ENCODE measurements around the gene GORASP1.
A peak's percentile ranks its signal among the peaks of the same experiment; 100 is the strongest.
"Not testable (repeated sequence)": the region's sequence is repeated elsewhere in the genome, so short reads cannot be mapped to it uniquely, and the experiment has no call there.

Gene GORASP1

GRCh38 chr3:39079530-39079929 is 27.9 kb downstream of the GORASP1 start:
- Histone ChIP-seq H3K36me3 (ENCODE audit: control insufficient read depth in 1 of 2, insufficient read depth in 2 of 2, low read length in 2 of 2) (peaks cover 34 to 59% of the 10 kb centered on the region in 2 donors), H3K27me3 (ENCODE audit: low read depth, low read length) (no peaks in the 10 kb centered on the region), H3K27ac (ENCODE audit: low read length) (no peak overlapping the region), H3K9me3 (ENCODE audit: control insufficient read depth in 1 of 2, low read length in 2 of 2) (no peaks in the 10 kb centered on the region), H3K4me3 (ENCODE audit: low read depth in 1 of 2, low read length in 2 of 2) (no peak overlapping the region), H3K4me1 (ENCODE audit: control insufficient read depth in 1 of 2, insufficient read depth in 2 of 2, low read length in 2 of 2) (no peaks in the 10 kb centered on the region)

DNA sequence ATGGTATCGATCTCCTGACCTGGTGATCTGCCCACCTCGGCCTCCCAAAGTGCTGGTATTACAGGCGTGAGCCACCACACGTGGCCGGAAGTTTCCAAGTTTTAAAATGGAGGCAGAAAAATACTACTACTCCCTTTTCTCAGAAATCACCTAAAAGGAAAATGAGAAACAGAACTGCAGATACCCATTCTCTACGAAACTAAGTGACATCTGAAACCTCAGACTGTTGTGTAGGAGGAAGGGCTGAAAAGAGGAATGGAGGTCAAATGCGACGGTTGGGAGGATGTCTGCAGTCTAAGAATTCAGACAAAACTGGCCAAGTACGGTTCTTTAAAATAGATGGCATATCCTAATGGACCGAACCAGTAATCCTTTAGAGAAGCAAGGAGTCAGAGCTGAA is 31.5 kb downstream of the GORASP1 start:
- Histone ChIP-seq H3K4me3 (ENCODE audit: low read depth in 1 of 2, low read length in 2 of 2) (no peak overlapping the region), H3K27ac (ENCODE audit: low read length) (no peak overlapping the region), H3K4me1 (ENCODE audit: control insufficient read depth in 1 of 2, insufficient read depth in 2 of 2, low read length in 2 of 2) (no peaks in the 10 kb centered on the region), H3K27me3 (ENCODE audit: low read depth, low read length) (no peaks in the 10 kb centered on the region), H3K36me3 (ENCODE audit: control insufficient read depth in 1 of 2, insufficient read depth in 2 of 2, low read length in 2 of 2) (peaks cover 55 to 76% of the 10 kb centered on the region in 2 donors), H3K9me3 (ENCODE audit: control insufficient read depth in 1 of 2, low read length in 2 of 2) (no peaks in the 10 kb centered on the region)

GRCh38 chr3:39068556-39068955 is 38.9 kb downstream of the GORASP1 start:
- Histone ChIP-seq H3K4me1 (ENCODE audit: control insufficient read depth in 1 of 2, insufficient read depth in 2 of 2, low read length in 2 of 2) (no peaks in the 10 kb centered on the region), H3K27me3 (ENCODE audit: low read depth, low read length) (no peaks in the 10 kb centered on the region), H3K9me3 (ENCODE audit: control insufficient read depth in 1 of 2, low read length in 2 of 2) (no peaks in the 10 kb centered on the region), H3K4me3 (ENCODE audit: low read depth in 1 of 2, low read length in 2 of 2) (no peak overlapping the region), H3K27ac (ENCODE audit: low read length) (no peak overlapping the region), H3K36me3 (ENCODE audit: control insufficient read depth in 1 of 2, insufficient read depth in 2 of 2, low read length in 2 of 2) (peaks cover 38 to 60% of the 10 kb centered on the region in 2 donors)

DNA sequence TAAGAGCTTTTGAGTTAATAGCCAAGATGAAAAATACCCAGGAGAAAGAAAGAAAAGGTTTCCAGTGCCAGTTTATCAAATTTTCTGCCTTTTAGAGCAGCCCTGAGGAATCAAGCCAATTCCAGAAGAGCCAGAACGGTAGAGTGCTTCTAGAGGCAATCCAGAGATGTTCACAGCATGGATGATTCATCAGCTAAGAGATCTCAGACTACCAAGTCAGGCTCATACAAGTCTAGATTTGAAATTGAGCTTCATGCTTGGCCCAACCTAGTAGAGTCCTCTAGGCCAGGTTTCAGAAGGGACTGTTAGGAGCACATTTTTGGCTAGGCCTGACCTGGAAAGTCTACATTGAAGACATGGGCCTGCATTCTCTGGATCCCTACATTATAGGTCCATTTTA is 40.1 kb downstream of the GORASP1 start:
- no peak overlapping the region for H3K4me3 ChIP-seq (ENCODE audit: low read depth in 1 of 2, low read length in 2 of 2)
- H3K36me3 ChIP-seq (ENCODE audit: control insufficient read depth in 1 of 2, insufficient read depth in 2 of 2, low read length in 2 of 2): peaks cover 28 to 47% of the 10 kb centered on the region in 2 donors
- no peaks in the 10 kb centered on the region for H3K4me1 ChIP-seq (ENCODE audit: control insufficient read depth in 1 of 2, insufficient read depth in 2 of 2, low read length in 2 of 2)
- H3K9me3 ChIP-seq (ENCODE audit: control insufficient read depth in 1 of 2, low read length in 2 of 2): no peaks in the 10 kb centered on the region
- H3K27ac ChIP-seq (ENCODE audit: low read length): no peak overlapping the region
- H3K27me3 ChIP-seq (ENCODE audit: low read depth, low read length): no peaks in the 10 kb centered on the region

GRCh38 chr3:39065197-39065596 is 42.2 kb downstream of the GORASP1 start:
- Histone ChIP-seq H3K36me3 (ENCODE audit: control insufficient read depth in 1 of 2, insufficient read depth in 2 of 2, low read length in 2 of 2) (peaks cover 21 to 34% of the 10 kb centered on the region in 2 donors), H3K27ac (ENCODE audit: low read length) (no peak overlapping the region)

GRCh38 chr3:39064646-39065045 is 42.8 kb downstream of the GORASP1 start:
- H3K4me3 ChIP-seq (ENCODE audit: low read depth in 1 of 2, low read length in 2 of 2): no peak overlapping the region
- H3K36me3 ChIP-seq (ENCODE audit: control insufficient read depth in 1 of 2, insufficient read depth in 2 of 2, low read length in 2 of 2): peaks cover 16 to 28% of the 10 kb centered on the region in 2 donors
- no peaks in the 10 kb centered on the region for H3K4me1 ChIP-seq (ENCODE audit: control insufficient read depth in 1 of 2, insufficient read depth in 2 of 2, low read length in 2 of 2)
- no peak overlapping the region for H3K27ac ChIP-seq (ENCODE audit: low read length)
- H3K27me3 ChIP-seq (ENCODE audit: low read depth, low read length): no peaks in the 10 kb centered on the region
- H3K9me3 ChIP-seq (ENCODE audit: control insufficient read depth in 1 of 2, low read length in 2 of 2): no peaks in the 10 kb centered on the region

More at GRCh38 chr3:39065197-39065596, 42.2 kb downstream of the GORASP1 start:
- Histone ChIP-seq H3K4me1 (ENCODE audit: control insufficient read depth in 1 of 2, insufficient read depth in 2 of 2, low read length in 2 of 2) (no peaks in the 10 kb centered on the region), H3K4me3 (ENCODE audit: low read depth in 1 of 2, low read length in 2 of 2) (no peak overlapping the region), H3K9me3 (ENCODE audit: control insufficient read depth in 1 of 2, low read length in 2 of 2) (no peaks in the 10 kb centered on the region), H3K27me3 (ENCODE audit: low read depth, low read length) (no peaks in the 10 kb centered on the region)

- Histone ChIP-seq H3K9me3 (ENCODE audit: control insufficient read depth in 1 of 2, low read length in 2 of 2) (no peaks in the 10 kb centered on the region), H3K27me3 (ENCODE audit: low read depth, low read length) (no peaks in the 10 kb centered on the region), H3K36me3 (ENCODE audit: control insufficient read depth in 1 of 2, insufficient read depth in 2 of 2, low read length in 2 of 2) (peaks cover 16 to 19% of the 10 kb centered on the region in 2 donors), H3K4me1 (ENCODE audit: control insufficient read depth in 1 of 2, insufficient read depth in 2 of 2, low read length in 2 of 2) (no peaks in the 10 kb centered on the region), H3K27ac (ENCODE audit: low read length) (no peak overlapping the region), H3K4me3 (ENCODE audit: low read depth in 1 of 2, low read length in 2 of 2) (no peak overlapping the region)
Observed at GRCh38 chr3:39063143-39063542, 44.3 kb downstream of the GORASP1 start.

- Histone ChIP-seq H3K36me3 (ENCODE audit: control insufficient read depth in 1 of 2, insufficient read depth in 2 of 2, low read length in 2 of 2) (peaks cover 9 to 13% of the 10 kb centered on the region in 2 donors), H3K27me3 (ENCODE audit: low read depth, low read length) (no peaks in the 10 kb centered on the region), H3K4me1 (ENCODE audit: control insufficient read depth in 1 of 2, insufficient read depth in 2 of 2, low read length in 2 of 2) (no peaks in the 10 kb centered on the region), H3K27ac (ENCODE audit: low read length) (no peak overlapping the region), H3K4me3 (ENCODE audit: low read depth in 1 of 2, low read length in 2 of 2) (no peak overlapping the region), H3K9me3 (ENCODE audit: control insufficient read depth in 1 of 2, low read length in 2 of 2) (no peaks in the 10 kb centered on the region)
Observed at GRCh38 chr3:39062180-39062579, 45.2 kb downstream of the GORASP1 start.

DNA sequence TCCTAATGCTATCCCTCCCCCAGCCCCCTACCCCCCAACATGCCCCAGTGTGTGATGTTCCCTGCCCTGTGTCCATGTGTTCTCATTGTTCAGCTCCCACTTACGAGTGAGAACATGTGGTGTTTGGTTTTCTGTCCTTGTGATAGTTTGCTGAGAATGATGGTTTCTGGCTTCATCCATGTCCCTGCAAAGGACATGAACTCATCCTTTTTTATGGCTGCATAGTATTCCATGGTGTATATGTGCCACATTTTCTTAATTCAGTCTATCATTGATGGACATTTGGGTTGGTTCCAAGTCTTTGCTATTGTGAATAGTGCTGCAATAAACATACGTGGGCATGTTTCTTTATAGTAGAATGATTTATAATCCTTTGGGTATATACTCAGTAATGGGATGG is 46.2 kb downstream of the GORASP1 start:
- not testable (repeated sequence) for H3K4me3 ChIP-seq (ENCODE audit: low read depth in 1 of 2, low read length in 2 of 2); H3K4me1 ChIP-seq (ENCODE audit: control insufficient read depth in 1 of 2, insufficient read depth in 2 of 2, low read length in 2 of 2); H3K9me3 ChIP-seq (ENCODE audit: control insufficient read depth in 1 of 2, low read length in 2 of 2); H3K36me3 ChIP-seq (ENCODE audit: control insufficient read depth in 1 of 2, insufficient read depth in 2 of 2, low read length in 2 of 2); H3K27me3 ChIP-seq (ENCODE audit: low read depth, low read length); H3K27ac ChIP-seq (ENCODE audit: low read length)

DNA sequence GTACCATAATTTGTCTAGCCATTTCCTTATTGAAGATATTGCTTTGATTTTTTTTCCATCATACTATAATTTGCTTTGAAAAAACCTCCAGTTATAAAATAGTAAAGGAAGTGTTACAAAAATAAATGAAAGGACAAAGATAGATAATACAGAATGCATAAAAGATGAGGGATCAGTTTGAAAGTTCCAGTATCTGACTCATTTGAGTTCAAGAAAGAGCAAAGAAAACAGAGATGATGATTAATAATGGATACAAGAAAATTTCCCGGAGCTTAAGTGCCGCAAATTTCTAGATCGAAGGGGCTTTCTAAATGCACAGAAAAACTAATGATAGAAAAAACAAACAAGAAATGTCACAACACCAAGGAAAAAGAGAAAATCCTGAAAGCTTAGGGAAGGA is 51.3 kb downstream of the GORASP1 start:
- H3K36me3 ChIP-seq (ENCODE audit: control insufficient read depth in 1 of 2, insufficient read depth in 2 of 2, low read length in 2 of 2): no peaks in the 10 kb centered on the region
- peaks cover 5 to 27% of the 10 kb centered on the region in 2 donors for H3K4me1 ChIP-seq (ENCODE audit: control insufficient read depth in 1 of 2, insufficient read depth in 2 of 2, low read length in 2 of 2)
- H3K27me3 ChIP-seq (ENCODE audit: low read depth, low read length): no peaks in the 10 kb centered on the region
- no peaks in the 10 kb centered on the region for H3K9me3 ChIP-seq (ENCODE audit: control insufficient read depth in 1 of 2, low read length in 2 of 2)
- H3K27ac ChIP-seq (ENCODE audit: low read length): no peak overlapping the region
- no peak overlapping the region for H3K4me3 ChIP-seq (ENCODE audit: low read depth in 1 of 2, low read length in 2 of 2)

GRCh38 chr3:39053696-39054095 is 53.7 kb downstream of the GORASP1 start:
- Histone ChIP-seq H3K4me3 (ENCODE audit: low read depth in 1 of 2, low read length in 2 of 2) (no peak overlapping the region), H3K36me3 (ENCODE audit: control insufficient read depth in 1 of 2, insufficient read depth in 2 of 2, low read length in 2 of 2) (no peaks in the 10 kb centered on the region), H3K27me3 (ENCODE audit: low read depth, low read length) (no peaks in the 10 kb centered on the region), H3K9me3 (ENCODE audit: control insufficient read depth in 1 of 2, low read length in 2 of 2) (no peaks in the 10 kb centered on the region), H3K4me1 (ENCODE audit: control insufficient read depth in 1 of 2, insufficient read depth in 2 of 2, low read length in 2 of 2) (peaks cover 5 to 27% of the 10 kb centered on the region in 2 donors), H3K27ac (ENCODE audit: low read length) (no peak overlapping the region)

GRCh38 chr3:39052583-39052982 is 54.8 kb downstream of the GORASP1 start:
- Histone ChIP-seq H3K27ac (ENCODE audit: low read length) (peak overlapping the region; percentile 54), H3K27me3 (ENCODE audit: low read depth, low read length) (no peaks in the 10 kb centered on the region), H3K36me3 (ENCODE audit: control insufficient read depth in 1 of 2, insufficient read depth in 2 of 2, low read length in 2 of 2) (no peaks in the 10 kb centered on the region), H3K4me3 (ENCODE audit: low read depth in 1 of 2, low read length in 2 of 2) (peak overlapping the region; percentile 93 to 100), H3K9me3 (ENCODE audit: control insufficient read depth in 1 of 2, low read length in 2 of 2) (no peaks in the 10 kb centered on the region), H3K4me1 (ENCODE audit: control insufficient read depth in 1 of 2, insufficient read depth in 2 of 2, low read length in 2 of 2) (peaks cover 5 to 27% of the 10 kb centered on the region in 2 donors)
